ENCODE results near the gene CRADD.
"Not testable (repeated sequence)": the region's sequence is repeated elsewhere in the genome, so short reads cannot be mapped to it uniquely, and the experiment has no call there.

The CRADD gene

DNA sequence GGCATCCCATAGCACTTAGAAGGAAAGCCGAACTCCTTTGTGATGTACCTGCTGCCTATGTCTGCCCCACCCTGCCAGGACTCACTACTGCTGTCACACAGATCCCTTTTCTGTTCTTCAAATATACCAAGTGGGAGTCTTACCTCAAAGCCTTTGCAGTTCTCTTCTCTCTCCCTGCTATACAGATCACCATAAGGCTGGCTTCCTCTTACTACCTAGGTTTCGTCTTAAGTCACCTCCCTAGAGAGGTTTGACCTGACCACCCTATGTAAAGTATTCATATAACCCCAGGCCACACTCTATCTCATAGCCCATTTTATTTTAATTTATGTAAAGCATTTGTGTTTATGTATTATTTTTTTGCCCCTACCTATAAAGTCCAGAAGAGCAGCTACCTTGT, 117.6 kb downstream of the CRADD start:
- DNase-seq (ENCODE audit: low read depth) = no peak
- no peak overlapping the region for H3K4me3 ChIP-seq (replicated peaks; ENCODE audit: low read depth, low read length)
- no peak for TF ChIP-seq CTCF (IDR thresholded peaks at IDR 0.05; ENCODE audit: low read length, missing control alignments)

DNA sequence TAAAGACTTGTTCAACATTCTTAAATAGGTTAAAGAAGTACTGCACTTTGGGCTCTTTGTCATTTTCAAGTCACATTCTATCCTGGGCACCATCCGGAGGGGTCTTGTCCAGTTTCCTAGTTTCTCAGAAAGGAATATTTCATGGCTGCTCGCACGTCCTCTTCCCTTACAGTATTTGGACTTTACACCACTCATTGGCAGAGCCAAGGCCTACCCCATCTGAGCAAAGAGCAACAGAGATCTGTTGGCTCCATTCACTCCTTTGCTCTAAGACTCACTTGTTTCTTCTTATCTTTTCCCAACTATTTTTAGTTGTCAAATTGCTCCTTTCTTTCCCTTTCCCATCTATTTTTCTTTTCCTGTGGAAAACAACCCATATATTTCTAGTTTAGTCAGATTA, 118.2 kb downstream of the CRADD start:
- DNase-seq (ENCODE audit: low read depth) = no peak
- no peak overlapping the region for H3K4me3 ChIP-seq (replicated peaks; ENCODE audit: low read depth, low read length)
- no peak for TF ChIP-seq CTCF (IDR thresholded peaks at IDR 0.05; ENCODE audit: low read length, missing control alignments)

DNA sequence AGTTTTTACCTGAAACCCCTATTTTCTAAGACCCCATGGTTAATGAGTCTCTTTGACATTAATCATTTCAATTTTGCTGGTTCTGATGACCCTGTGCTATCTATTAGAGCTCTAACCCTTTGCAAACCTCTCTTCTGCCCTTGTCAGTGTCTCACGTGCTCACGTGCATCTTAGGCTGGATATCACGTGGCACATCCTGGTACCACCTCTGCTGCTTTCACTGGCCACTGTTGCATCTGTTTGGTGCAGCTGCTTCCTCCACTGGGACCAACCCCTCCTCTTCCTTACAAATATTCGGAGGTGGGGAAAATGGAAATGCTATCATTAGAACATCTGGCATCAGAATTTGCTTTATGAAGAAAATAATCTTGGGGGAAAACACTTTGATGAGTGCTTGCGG, 119.6 kb downstream of the CRADD start:
- TF ChIP-seq CTCF (IDR thresholded peaks at IDR 0.05; ENCODE audit: low read length, missing control alignments) = no peak
- no peak overlapping the region for H3K4me3 ChIP-seq (replicated peaks; ENCODE audit: low read depth, low read length)
- no peak for DNase-seq (ENCODE audit: low read depth)

DNA sequence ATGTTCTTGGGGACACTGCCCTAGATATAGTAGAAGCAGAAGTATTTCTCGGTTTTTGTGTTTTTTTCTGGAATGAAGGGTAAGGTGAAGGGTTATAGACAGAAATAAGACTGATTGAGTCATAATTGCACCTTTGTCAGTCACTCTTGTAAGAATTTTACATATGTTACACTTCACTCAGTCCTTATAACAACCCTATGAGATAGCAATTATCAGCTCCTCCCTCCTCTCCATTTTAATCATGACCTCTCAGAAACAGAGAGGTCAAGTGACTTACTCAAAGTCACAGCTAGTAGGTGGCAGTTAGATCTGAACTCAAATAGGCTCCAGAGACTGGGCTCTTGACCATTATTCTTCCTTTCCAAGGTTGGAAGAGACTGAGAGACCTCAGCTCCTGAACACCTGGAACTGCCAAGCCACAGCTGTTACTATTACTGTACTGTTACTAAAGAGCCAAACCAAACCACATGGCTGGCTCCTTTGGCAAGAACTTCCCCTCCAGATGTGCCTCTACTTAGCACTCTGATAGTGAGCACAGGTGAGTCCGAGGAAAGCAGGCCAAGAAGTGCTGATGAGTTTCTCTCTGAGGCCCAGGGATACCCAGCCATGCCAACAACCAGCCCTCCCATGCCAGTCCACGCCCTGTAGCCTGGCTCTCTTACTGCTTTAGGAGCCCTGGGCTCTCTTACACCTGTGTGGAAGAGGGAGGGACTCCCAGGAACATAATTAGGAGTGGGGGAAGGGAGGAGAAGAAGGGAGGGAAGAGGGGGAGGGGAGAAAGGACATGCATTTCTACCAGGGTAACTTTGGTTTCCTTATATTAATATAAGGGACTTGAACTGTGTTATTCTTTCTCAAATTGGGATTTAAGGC, 121.3 kb downstream of the CRADD start:
- no peak for DNase-seq (ENCODE audit: low read depth)
- no peak for TF ChIP-seq CTCF (IDR thresholded peaks at IDR 0.05; ENCODE audit: low read length, missing control alignments)
- no peak overlapping the region for H3K4me3 ChIP-seq (replicated peaks; ENCODE audit: low read depth, low read length)

- H3K4me3 ChIP-seq (replicated peaks; ENCODE audit: low read depth, low read length); DNase-seq (ENCODE audit: low read depth): not testable (repeated sequence)
Measured at GRCh38 chr12:93801666-93802065, 124.5 kb downstream of the CRADD start.

- no peak for TF ChIP-seq CTCF (IDR thresholded peaks at IDR 0.05; ENCODE audit: low read length, missing control alignments)
- no peak for DNase-seq (ENCODE audit: low read depth)
- H3K4me3 ChIP-seq (replicated peaks; ENCODE audit: low read depth, low read length) = no peak overlapping the region
Measured at GRCh38 chr12:93802293-93802692, 125.1 kb downstream of the CRADD start.

DNA sequence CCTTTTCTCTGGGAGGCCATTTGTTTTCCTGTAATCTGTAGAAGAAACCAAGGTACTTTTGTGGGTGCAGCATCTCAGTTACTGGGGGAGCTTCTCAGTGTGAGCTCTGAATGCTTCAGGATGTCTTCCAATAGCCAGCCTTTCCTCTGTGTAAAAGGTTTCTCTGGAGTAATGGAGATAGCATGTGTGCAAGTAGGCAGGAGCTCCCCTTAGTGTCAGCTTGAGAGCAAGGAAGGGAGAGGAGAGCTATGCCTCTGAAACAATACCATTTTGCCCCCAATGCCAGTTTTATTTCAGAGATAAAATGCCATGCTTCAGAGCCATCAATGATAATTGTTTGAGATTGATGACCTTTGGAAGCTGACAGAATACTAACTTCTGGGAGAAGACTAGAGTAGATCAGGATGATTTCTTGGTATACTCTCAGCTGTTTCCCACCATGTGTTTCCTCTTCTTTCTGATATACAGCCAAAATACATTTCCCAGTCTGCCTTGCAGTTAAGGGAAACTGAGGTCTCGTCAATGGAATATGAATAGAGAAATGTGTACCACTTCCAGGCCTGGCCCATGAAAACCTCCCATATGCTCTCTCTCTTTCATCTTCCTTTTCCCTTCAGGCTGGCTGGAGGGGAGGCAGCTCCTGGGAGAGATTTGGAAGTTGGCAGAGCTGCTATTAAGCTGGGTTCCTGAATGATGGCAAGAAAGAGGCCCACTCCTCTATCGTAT, 125.7 kb downstream of the CRADD start:
- peak; percentile 33 for TF ChIP-seq CTCF (IDR thresholded peaks at IDR 0.05; ENCODE audit: low read length, missing control alignments)
- H3K4me3 ChIP-seq (replicated peaks; ENCODE audit: low read depth, low read length) = no peak overlapping the region
- peak; percentile 48 for DNase-seq (ENCODE audit: low read depth)
